ENCODE measurements around the gene SPECC1. TPM values are rescaled to one million over a fixed set of nuclear protein-coding genes. Genes with fewer than 3 reads are reported as not detected.

Gene SPECC1
- total RNA-seq, 6 experiments from 2014 or later = 19.2 to 33.7 (median 29.4) TPM

DNA sequence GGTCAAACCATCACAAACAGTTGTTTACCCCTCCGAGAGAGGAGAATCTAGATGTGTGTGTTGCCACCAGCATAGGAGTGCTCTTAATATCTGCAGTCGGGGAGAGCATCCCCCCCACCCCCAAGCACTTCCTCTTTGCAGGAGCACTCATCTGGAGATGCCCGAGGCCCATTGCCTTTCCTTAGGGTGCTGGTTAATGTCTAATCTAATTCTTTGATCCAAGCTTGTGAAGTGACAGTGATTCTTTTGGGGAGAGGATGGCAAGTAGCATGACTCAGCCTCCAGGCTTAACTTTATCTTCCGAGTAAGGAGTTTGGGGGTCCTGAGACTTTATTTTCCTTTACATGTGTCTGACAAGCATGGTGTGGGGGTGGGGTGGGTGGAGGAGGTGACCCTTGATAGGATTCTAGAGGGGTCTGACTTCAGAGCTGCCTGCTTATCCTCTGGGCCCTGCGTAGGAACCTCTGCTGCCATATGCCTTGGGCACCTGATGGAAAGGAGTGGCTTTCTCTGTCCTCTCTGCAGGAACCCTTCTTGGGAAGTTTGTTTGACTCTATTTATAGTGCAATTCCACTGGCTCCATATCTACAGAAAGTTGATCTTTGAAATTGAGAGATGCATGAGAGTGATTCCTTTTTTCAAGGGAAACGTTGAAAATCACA, 207.1 kb downstream of the SPECC1 start:
- no peak for TF ChIP-seq CTCF (IDR thresholded peaks at IDR 0.05)
- H3K27me3 Mint-ChIP-seq (ENCODE audit: insufficient read depth) = no peaks in the 10 kb centered on the region; the same call in 1 of the 2 replicates
- no peak overlapping the region for H3K27ac Mint-ChIP-seq
- DNase-seq = no peak
- H3K9me3 Mint-ChIP-seq = no peaks in the 10 kb centered on the region
- H3K36me3 Mint-ChIP-seq (ENCODE audit: low read depth) = peaks cover 8% of the 10 kb centered on the region
- no peak overlapping the region for H3K4me3 Mint-ChIP-seq
- H3K4me1 Mint-ChIP-seq (ENCODE audit: low read depth) = no peaks in the 10 kb centered on the region; the same call in 1 of the 2 replicates

- no peak for DNase-seq
- H3K27ac Mint-ChIP-seq = no peak overlapping the region
- no peaks in the 10 kb centered on the region; the same call in 1 of the 2 replicates for H3K27me3 Mint-ChIP-seq (ENCODE audit: insufficient read depth)
Measured at GRCh38 chr17:20216853-20217252, 207.7 kb downstream of the SPECC1 start.

GRCh38 chr17:20217677-20218076, 208.5 kb downstream of the SPECC1 start:
- no peak for DNase-seq
- no peaks in the 10 kb centered on the region for H3K9me3 Mint-ChIP-seq
- no peak overlapping the region for H3K4me3 Mint-ChIP-seq
- no peaks in the 10 kb centered on the region; the same call in 1 of the 2 replicates for H3K27me3 Mint-ChIP-seq (ENCODE audit: insufficient read depth)
- H3K4me1 Mint-ChIP-seq (ENCODE audit: low read depth) = no peaks in the 10 kb centered on the region; the same call in 1 of the 2 replicates
- H3K36me3 Mint-ChIP-seq (ENCODE audit: low read depth) = no peaks in the 10 kb centered on the region
- no peak overlapping the region for H3K27ac Mint-ChIP-seq
- no peak for TF ChIP-seq CTCF (IDR thresholded peaks at IDR 0.05)

More at GRCh38 chr17:20216853-20217252, 207.7 kb downstream of the SPECC1 start:
- Mint-ChIP-seq H3K36me3 (ENCODE audit: low read depth) (peaks cover 6% of the 10 kb centered on the region), H3K9me3 (no peaks in the 10 kb centered on the region), H3K4me3 (no peak overlapping the region), H3K4me1 (ENCODE audit: low read depth) (no peaks in the 10 kb centered on the region; the same call in 1 of the 2 replicates)
- no peak for TF ChIP-seq CTCF (IDR thresholded peaks at IDR 0.05)

- Mint-ChIP-seq H3K36me3 (ENCODE audit: low read depth) (no peaks in the 10 kb centered on the region), H3K4me3 (no peak overlapping the region), H3K9me3 (no peaks in the 10 kb centered on the region), H3K4me1 (ENCODE audit: low read depth) (no peaks in the 10 kb centered on the region; the same call in 1 of the 2 replicates), H3K27ac (no peak overlapping the region), H3K27me3 (ENCODE audit: insufficient read depth) (no peaks in the 10 kb centered on the region; the same call in 1 of the 2 replicates)
- no peak for DNase-seq
- TF ChIP-seq CTCF (IDR thresholded peaks at IDR 0.05) = no peak
Measured at GRCh38 chr17:20218272-20218671, 209.1 kb downstream of the SPECC1 start.

GRCh38 chr17:20223808-20224328, 214.7 kb downstream of the SPECC1 start:
- no peaks in the 10 kb centered on the region for H3K9me3 Mint-ChIP-seq
- no peaks in the 10 kb centered on the region for H3K27me3 Mint-ChIP-seq (ENCODE audit: insufficient read depth)
- H3K4me1 Mint-ChIP-seq (ENCODE audit: low read depth) = peaks cover 51% of the 10 kb centered on the region
- peak; percentile 30 for TF ChIP-seq CTCF (IDR thresholded peaks at IDR 0.05)
- H3K36me3 Mint-ChIP-seq (ENCODE audit: low read depth) = no peaks in the 10 kb centered on the region
- DNase-seq = peak; percentile 29
- peak overlapping the region; percentile 67 for H3K27ac Mint-ChIP-seq
- no peak overlapping the region for H3K4me3 Mint-ChIP-seq
